ENCODE data around the gene TMCC1.
A peak's percentile ranks its signal among the peaks of the same experiment; 100 is the strongest.

GRCh38 chr3:129829640-129830039, 63.9 kb downstream of the TMCC1 start:
- no peak for TF ChIP-seq POLR2AphosphoS5 (IDR thresholded peaks at IDR 0.05; ENCODE audit: low read depth)
- TF ChIP-seq, protein P1, sequence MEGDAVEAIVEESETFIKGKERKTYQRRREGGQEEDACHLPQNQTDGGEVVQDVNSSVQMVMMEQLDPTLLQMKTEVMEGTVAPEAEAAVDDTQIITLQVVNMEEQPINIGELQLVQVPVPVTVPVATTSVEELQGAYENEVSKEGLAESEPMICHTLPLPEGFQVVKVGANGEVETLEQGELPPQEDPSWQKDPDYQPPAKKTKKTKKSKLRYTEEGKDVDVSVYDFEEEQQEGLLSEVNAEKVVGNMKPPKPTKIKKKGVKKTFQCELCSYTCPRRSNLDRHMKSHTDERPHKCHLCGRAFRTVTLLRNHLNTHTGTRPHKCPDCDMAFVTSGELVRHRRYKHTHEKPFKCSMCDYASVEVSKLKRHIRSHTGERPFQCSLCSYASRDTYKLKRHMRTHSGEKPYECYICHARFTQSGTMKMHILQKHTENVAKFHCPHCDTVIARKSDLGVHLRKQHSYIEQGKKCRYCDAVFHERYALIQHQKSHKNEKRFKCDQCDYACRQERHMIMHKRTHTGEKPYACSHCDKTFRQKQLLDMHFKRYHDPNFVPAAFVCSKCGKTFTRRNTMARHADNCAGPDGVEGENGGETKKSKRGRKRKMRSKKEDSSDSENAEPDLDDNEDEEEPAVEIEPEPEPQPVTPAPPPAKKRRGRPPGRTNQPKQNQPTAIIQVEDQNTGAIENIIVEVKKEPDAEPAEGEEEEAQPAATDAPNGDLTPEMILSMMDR (IDR thresholded peaks at IDR 0.05; ENCODE audit: insufficient read depth, low read length) = peak; percentile 59
- TF ChIP-seq REST (IDR thresholded peaks at IDR 0.05; ENCODE audit: insufficient replicate concordance, low read depth) = no peak
- no peak for TF ChIP-seq SPI1 (IDR thresholded peaks at IDR 0.05; ENCODE audit: borderline replicate concordance, low read depth)
- TF ChIP-seq GABPA (IDR thresholded peaks at IDR 0.05; ENCODE audit: low read depth) = no peak
